Eye (tissue), 1 donor: Measurements from ENCODE around the gene ZFYVE21.

Experiments
- DNase-seq: peaks from one replicate; pipeline ENCODE4 v3.0.0-alpha.2; 2015

Gene ZFYVE21

GRCh38 chr14:103706551-103707328 lies 8.9 kb upstream of the ZFYVE21 start:
- no peak for DNase-seq

- DNase-seq: no peak
Measured at GRCh38 chr14:103707329-103708263, 8.0 kb upstream of the ZFYVE21 start.

DNA sequence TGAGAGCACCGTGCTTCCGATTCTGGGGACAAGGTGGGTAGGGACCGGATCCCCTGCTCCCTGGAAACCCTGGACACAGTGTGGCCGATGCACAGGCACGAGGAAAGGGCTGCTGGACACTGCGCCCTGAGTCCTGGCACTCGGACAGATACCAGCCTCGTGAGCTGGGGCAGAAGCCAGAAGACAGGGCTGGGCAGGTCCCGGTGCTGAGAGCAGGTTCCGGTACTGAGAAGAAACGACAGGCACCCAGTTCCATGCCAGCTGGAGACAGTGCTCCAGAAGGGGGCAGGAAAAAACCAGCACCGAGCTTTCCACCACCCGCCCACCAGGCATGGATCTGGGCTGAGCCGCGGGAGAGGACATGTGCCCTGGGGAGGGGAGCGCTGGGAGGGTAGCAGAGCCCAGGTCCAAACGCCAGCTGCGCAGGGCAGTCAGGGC lies 6.8 kb upstream of the ZFYVE21 start:
- DNase-seq: no peak

DNA sequence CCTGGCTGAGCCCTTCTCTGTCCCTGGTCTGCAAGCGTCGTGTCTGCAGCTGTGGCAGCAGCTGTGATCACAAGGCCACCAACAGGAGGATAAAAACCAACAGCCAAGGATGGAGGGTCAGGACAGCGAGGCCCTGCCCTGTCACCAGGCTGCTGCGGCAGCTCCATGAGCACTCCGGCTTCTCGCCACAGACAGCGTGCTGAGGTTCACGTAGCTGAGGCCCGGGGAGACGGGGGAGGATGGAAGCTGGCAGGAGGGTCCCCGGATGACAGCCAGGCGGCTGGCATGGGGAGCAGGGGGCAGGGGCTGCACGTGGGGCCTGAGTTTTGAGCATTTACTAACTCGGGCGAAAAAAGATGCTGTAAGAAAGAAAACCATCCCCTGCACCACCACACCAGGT lies 5.8 kb upstream of the ZFYVE21 start:
- DNase-seq: no peak

DNA sequence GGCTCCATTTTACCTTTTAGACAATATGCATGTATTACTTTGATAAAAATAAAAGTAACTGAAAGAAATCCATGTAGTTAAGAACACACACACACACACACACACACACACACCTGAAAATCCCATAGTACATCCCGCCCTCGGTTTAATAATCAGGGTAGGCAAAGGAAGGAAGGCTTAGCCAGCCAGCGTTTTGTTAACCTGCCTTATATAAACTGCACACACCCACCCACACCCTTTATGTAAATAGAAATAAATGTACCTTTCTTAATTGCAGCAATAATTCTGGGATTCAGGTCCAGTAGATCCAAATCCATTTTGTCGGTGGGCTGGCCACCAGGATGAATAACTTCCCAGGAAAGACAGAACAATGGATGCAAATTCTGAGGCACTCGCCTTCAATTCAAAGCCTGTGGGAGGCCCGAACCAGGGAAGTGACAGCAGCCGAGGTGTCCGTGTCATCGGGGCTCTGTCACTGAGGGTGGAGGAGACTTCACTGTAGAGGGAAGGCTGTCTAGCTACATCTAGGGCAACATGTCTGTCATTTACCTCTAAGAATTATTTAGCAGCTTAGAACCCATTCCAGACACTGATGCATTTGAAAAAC lies 4.7 kb upstream of the ZFYVE21 start:
- DNase-seq: no peak

DNA sequence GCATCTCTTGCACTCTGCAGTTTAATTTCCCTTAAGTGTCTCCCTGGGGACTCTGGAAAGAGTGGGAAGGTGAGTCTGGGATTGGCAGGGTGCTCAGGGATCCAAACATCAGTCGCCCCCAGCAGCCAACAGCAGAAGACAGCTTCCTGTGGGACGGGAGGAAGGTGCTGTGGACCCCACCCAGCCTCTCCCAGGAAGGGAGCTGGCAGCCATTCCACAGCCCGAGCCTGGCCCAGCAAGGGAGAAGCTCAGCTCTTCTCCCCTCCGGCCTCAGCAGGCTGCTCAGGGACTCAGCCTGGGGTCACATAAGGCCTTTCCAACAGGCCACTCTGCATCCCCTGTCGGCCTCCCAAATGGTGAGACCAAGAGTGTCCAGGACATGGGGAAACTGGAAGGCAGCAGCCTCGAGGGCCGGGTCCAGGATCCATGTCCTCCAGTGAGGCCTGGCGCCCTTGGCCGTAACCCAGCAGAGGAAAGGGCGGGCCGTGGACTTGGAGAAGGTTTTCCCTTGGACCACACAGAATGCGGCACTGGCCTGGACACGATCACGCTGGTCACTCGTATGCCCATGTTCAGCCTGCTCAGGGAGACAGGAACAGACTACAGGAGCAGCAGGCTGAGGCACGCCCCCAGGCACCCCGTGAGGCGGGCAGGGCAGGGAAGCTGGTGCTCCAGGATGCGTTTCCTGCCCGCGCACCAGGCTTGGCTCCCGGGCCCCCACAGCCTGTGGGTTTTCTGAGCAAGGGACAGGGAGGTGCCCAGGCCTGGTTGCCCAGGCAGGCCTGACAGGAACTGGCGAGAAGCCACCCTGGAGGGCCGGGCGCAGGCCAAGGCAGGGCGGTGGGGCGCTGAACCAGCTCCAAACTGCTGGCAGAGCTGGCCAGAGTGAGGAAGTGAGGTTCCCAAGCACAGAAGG lies 3.8 kb upstream of the ZFYVE21 start:
- DNase-seq: no peak

DNA sequence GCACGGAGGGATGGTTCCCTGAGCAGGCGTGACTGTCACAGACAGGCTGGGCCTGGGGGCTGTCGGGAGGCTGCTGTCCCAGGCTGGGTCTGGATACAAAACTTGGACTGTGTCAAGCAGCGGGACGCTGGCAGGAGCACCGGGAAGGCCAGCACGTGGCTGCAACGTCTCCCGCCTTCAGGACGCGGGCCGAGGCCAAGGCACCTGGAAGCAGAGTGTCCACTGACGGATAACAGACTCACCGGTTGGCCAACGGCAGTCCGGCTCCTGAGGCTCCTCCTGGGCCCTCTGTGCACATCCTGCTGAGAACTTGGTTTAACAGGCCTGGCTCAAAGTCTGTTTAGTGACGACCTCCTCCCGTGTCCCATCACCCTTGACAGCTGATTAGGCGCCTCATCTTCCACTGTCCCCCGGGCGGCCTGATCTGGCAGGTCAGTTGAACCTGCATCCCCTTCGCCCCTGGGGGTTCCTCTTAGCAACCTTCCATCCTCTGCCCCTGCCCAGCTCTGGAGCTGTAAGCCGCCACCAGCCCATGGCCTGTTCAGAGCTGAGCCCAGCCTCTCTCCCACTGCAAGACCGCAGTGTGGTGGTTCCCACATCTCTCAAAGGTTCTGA lies 2.9 kb upstream of the ZFYVE21 start:
- no peak for DNase-seq

DNA sequence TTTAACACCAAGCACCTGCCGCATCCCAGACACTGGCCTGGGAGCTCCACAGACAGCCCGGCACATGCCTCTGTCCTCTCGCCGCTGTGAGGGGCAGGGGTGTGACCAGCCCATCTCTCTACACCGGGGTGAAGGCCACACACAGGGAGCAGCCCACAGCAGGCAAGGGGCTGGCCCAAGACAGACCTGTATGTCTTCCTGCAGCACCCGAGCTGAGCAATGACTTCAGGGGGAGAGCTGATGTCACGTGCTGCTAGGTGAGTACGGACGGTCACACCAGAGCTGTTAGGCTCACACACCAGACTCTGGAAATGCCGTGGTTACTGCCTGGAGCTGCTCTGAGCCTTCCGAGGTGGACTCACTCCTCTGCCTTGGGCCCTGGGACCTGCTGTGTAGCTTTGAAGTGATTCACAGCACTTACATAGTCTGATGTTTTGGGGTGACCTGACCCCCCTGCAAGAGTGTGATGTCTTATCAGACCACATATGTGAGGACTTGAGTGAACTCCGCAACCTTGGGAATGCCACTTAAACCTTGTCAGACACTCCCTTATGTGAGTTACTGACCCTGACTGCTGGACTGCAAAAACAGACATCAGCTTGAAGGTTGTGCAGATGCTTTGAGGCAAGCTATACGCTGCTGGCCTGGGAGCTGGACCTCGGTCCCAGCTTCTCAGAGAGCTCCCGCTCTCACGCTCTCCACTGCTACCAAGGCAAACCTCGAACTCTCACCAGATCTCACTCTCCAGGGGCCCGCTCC lies 2.1 kb upstream of the ZFYVE21 start:
- no peak for DNase-seq

GRCh38 chr14:103714063-103714724 lies 1.4 kb upstream of the ZFYVE21 start:
- DNase-seq: no peak

- DNase-seq: peak; percentile 47
Measured at GRCh38 chr14:103716091-103716801, 636 bp downstream of the ZFYVE21 start.

DNA sequence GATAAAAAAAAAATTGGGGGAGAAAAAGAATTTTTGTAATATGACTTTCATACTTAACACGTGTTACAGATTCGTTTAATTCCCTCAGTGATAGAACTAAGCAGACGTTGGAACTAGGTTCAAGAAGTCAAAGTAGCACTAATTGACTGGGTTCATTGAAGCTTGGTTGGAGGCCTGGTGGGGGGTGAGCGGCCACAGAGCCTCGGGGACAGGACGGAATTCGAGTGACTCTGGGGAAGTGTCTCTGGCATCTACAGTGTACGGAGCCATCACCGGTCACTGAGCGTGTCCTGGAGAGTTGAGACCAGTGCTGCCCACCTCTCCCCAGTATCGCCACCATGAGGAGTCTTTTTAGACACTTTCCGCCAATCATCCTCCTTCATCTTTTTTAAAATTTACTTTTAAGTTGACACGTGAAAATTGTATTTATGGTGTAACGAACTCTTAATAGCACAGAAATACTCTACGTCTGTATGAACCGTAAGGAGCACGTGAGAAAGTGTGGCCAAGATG lies 1.3 kb downstream of the ZFYVE21 start:
- no peak for DNase-seq

DNA sequence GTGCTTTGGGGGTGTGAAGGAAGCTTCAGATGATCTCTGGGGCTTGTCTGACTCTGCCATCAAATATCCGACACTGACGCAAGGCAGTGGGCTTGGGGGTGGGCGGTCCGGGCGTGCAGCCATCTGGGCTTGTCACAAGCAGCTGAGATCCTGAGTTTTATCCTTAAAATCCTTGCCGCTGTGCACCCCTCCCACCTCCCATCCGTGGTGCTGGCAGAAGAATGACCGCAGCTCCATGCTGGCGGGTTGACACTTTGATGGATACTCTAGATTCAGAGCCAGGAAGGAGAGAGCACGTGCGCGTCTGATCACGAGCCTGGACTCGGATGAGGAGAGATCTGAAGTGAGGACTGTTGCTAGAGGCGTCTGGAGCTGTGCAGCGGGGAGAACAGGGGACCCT lies 3.0 kb downstream of the ZFYVE21 start:
- DNase-seq: no peak

- no peak for DNase-seq
Measured at GRCh38 chr14:103719751-103720150, 4.1 kb downstream of the ZFYVE21 start.

- no peak for DNase-seq
Measured at GRCh38 chr14:103721334-103722120, 5.9 kb downstream of the ZFYVE21 start.

DNA sequence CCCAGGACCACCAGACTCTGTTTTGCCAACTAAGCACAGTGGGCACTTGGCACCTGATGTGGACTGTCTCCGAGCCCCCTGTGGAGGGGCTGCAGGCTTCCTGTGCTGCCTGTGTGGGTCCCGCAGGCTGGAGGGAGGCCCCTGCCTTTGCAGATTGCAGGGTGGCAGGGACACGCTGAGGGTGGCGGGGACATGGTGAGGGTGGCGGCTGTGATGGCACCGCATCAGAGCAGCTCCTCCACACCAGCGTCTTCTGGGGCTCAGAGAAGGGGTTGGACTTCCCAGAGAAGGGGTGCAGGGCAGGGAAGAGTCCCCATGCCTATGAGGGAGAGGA lies 8.1 kb downstream of the ZFYVE21 start:
- DNase-seq: no peak

DNA sequence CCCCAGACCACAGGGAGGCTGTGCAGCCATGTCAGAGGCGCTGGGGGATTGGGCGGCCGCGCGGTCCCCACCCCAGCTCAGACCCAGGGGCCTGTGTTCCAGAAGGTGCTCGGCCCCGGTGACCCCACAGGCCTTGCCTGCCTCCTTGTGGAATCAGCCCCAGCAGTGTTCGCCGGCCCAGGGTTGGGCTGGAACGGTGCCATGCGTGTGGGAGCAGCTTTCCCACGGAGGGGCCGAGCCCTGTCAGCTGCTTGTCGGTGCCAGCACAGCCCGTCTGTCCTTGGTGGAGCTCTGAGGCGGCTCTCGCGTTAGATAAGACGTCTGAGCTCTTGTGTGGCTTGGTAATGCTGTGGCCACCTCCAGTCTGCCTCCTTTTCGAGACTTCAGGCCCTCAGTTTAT lies 8.5 kb downstream of the ZFYVE21 start:
- no peak for DNase-seq

DNA sequence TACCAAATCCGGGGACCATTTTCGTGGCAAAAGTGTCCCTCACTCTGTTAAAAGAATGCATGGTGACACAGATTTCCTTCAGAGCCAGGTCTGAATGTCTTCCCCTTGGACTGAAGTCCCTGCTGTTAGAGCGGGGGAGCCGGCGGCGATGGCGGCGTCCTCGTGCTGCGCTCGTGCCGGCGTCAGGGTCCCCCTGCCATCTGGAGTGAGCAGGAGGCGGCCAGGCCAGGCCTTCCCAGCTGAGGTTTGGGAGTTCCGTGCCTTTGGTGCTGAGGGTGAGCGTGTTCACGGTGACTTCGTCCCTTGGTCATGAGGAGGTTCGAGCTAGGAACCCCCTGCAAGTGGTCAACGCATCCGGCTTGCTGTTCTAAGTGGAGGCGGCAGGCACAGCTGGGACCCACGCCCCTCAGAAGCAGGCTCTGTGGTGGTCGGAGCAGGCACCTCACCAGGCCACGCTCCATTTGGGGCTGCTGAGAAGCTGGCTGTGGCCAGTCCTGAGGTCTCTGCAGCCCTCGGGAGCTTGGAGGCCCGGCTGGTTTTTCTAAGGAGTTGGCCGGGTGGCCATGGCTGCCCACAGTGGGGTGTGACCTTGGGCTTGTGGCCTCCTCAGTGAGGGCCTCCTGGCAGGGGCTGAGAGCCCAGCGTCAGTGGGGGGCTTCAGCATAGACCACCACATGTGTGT lies 9.5 kb downstream of the ZFYVE21 start:
- no peak for DNase-seq

- no peak for DNase-seq
Measured at GRCh38 chr14:103725739-103726395, 10.3 kb downstream of the ZFYVE21 start.
